Cardiac muscle cell (in vitro differentiated cells and primary cell): Measurements from ENCODE around the gene UNC119B. TPM values are rescaled to one million over a fixed set of nuclear protein-coding genes. Genes with fewer than 3 reads are reported as not detected.
A peak's percentile ranks its signal among the peaks of the same experiment; 100 is the strongest.

ENCODE experiments used
- DNase-seq, 2 donors: peaks; one replicate each; pipeline versions ENCODE4 v3.0.0 to v3.0.0-alpha.2; 2010 to 2017; ENCODE audit warnings: low read depth in 1 of 2, low spot score in 1 of 2
- H3K27ac ChIP-seq: fragments of 200-600 bp; sonication (generic); 2 replicates; pipeline ENCODE4 v1.5.1; 2016
- H3K27me3 ChIP-seq: fragments of 200-600 bp; sonication (generic); 2 replicates; pipeline ENCODE4 v1.6.0; 2016; ENCODE audit warnings: control low read depth
- H3K36me3 ChIP-seq: fragments of 200-600 bp; sonication (generic); 2 replicates; pipeline ENCODE4 v1.5.1; 2016; ENCODE audit warnings: control low read depth
- H3K4me1 ChIP-seq: fragments of 200-600 bp; sonication (generic); 2 replicates; pipeline ENCODE4 v1.8.1; 2017; ENCODE audit warnings: low read depth, mild to moderate bottlenecking, mixed run types
- H3K4me3 ChIP-seq: fragments of 200-600 bp; sonication (generic); 2 replicates; pipeline ENCODE4 v1.5.1; 2016; ENCODE audit warnings: mild to moderate bottlenecking
- H3K9me3 ChIP-seq: fragments of 200-600 bp; sonication (generic); 2 replicates; pipeline ENCODE4 v1.5.1; 2017; ENCODE audit warnings: low read depth, mild to moderate bottlenecking, control low read depth
- CTCF ChIP-seq: IDR thresholded peaks from 2 replicates; pipeline ENCODE4 v1.5.1; 2012; ENCODE audit warnings: low read depth, mild to moderate bottlenecking, low read length
- polyA plus RNA-seq: library from polyadenylated mRNA; unstranded; fragments of >200 nt; fragmentation: Nextera tagmentation; extraction: Ambion mirVana; gene quantifications from 2 replicates; pipeline ENCODE4 v1.2.1, GENCODE V29; 2016
- total RNA-seq: library from RNA; depleted of rRNA; stranded (reverse); fragments of >200 nt; gene quantifications from 2 replicates; pipeline ENCODE4 v1.2.3, GENCODE V29; 2016

UNC119B gene
- total and polyA plus RNA-seq, 2 experiments from 2014 or later: 14.7 to 28.2 TPM

- no peak for TF ChIP-seq CTCF
Observed at GRCh38 chr12:120719496-120720233, 9.4 kb downstream of the UNC119B start.

GRCh38 chr12:120720234-120720986, 10.2 kb downstream of the UNC119B start:
- DNase-seq: peak in 1 of 2 donors; percentile 88
- peaks cover 69% of the 10 kb centered on the region for H3K36me3 ChIP-seq
- peaks cover 4% of the 10 kb centered on the region for H3K4me1 ChIP-seq
- TF ChIP-seq CTCF: no peak
- no peaks in the 10 kb centered on the region for H3K27me3 ChIP-seq
- no peaks in the 10 kb centered on the region for H3K9me3 ChIP-seq
- H3K27ac ChIP-seq: no peak overlapping the region
- no peak overlapping the region for H3K4me3 ChIP-seq

More at GRCh38 chr12:120719496-120720233, 9.4 kb downstream of the UNC119B start:
- Histone ChIP-seq H3K27ac (no peak overlapping the region), H3K36me3 (peaks cover 76% of the 10 kb centered on the region), H3K4me3 (no peak overlapping the region), H3K4me1 (no peaks in the 10 kb centered on the region), H3K27me3 (no peaks in the 10 kb centered on the region), H3K9me3 (no peaks in the 10 kb centered on the region)
- peak in 1 of 2 donors; percentile 68 for DNase-seq

DNA sequence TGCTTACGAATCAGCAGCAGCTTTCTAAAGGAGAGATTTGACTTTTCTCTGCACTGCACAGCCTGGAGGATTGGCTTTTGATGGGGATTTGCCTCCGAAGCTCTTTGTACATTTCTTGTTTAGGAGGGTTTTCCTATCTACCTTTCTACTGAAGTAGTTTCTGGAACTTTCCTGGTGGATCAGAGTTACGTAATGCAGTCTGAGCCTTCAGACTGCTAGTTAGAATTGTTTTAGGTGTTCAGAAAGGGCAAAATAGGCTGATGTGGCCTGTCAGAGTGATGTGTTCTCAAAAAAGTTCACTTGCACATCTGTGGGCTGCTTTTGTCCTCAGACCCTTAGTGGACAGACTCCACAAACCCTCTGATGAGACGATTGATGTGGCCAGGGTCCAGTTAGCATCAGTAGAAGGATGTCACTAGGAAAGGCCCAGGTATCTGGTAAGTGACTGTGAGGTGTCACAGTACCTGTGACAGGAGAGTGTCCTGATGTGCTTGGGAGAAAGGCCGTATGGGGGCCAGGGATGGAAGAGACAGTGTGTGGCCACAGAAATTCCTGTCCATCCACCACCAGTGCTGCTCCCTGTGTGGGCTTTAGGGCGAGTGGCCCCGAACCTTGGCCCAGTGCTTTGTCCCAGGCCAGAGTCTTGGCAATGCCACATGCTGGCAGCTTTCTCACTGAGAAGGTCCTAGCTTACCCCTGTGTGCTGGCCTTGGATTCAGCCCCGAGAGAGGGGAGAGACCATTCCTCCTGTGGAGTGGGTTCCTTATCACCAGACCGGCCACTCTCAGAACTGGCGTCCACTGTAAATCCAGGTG, 10.9 kb downstream of the UNC119B start:
- H3K9me3 ChIP-seq: no peaks in the 10 kb centered on the region
- peaks cover 62% of the 10 kb centered on the region for H3K36me3 ChIP-seq
- no peak overlapping the region for H3K27ac ChIP-seq
- TF ChIP-seq CTCF: no peak
- H3K27me3 ChIP-seq: no peaks in the 10 kb centered on the region
- H3K4me1 ChIP-seq: peaks cover 4% of the 10 kb centered on the region
- DNase-seq: no peak
- H3K4me3 ChIP-seq: no peak overlapping the region

- Histone ChIP-seq H3K36me3 (peaks cover 55% of the 10 kb centered on the region), H3K4me1 (peaks cover 4% of the 10 kb centered on the region), H3K27ac (no peak overlapping the region), H3K9me3 (no peaks in the 10 kb centered on the region), H3K27me3 (no peaks in the 10 kb centered on the region), H3K4me3 (no peak overlapping the region)
- no peak for TF ChIP-seq CTCF
- no peak for DNase-seq
Observed at GRCh38 chr12:120721866-120722265, 11.6 kb downstream of the UNC119B start.

- H3K36me3 ChIP-seq: peaks cover 49% of the 10 kb centered on the region
- no peak for TF ChIP-seq CTCF
- no peak for DNase-seq
Observed at GRCh38 chr12:120722784-120723183, 12.5 kb downstream of the UNC119B start.

More at GRCh38 chr12:120722784-120723183, 12.5 kb downstream of the UNC119B start:
- H3K4me1 ChIP-seq: peaks cover 4% of the 10 kb centered on the region
- no peaks in the 10 kb centered on the region for H3K27me3 ChIP-seq
- no peak overlapping the region for H3K4me3 ChIP-seq
- H3K9me3 ChIP-seq: no peaks in the 10 kb centered on the region
- H3K27ac ChIP-seq: no peak overlapping the region
